Naive thymus-derived CD4-positive, alpha-beta T cell (primary cell): ENCODE results near the gene GALNT14. TPM values are rescaled to one million over a fixed set of nuclear protein-coding genes. Genes with fewer than 3 reads are reported as not detected.

Experiments used
- ATAC-seq: fragments of 150-1000 bp; cut with Tn5 transposase; 2 replicates; pipeline ENCODE4 v1.10.0; 2021; ENCODE audit warnings: mild to moderate bottlenecking, moderate library complexity
- CTCF ChIA-PET: fragments of 350-600 bp; sonication (Branson Sonifier 250); formaldehyde crosslinking; loops from one replicate; lab custom pipeline; 2021; ENCODE audit warnings: antibody characterized with exemption; lab: Charles Lee
- POLR2A ChIA-PET: fragments of 350-600 bp; sonication (Branson Sonifier 250); formaldehyde crosslinking; loops from one replicate; lab custom pipeline; 2021; ENCODE audit warnings: antibody characterized with exemption, inconsistent platforms; lab: Charles Lee
- DNase-seq, 9 donors: peaks; one replicate each; pipeline versions ENCODE4 v3.0.0 to v3.0.0-alpha.2; 2020 to 2022; ENCODE audit warnings: mixed read lengths in 1 of 9
- H3K27ac ChIP-seq: one replicate; pipeline ENCODE4 v1.7.0; 2013; ENCODE audit warnings: mild to moderate bottlenecking, low read depth, low read length, moderate library complexity
- H3K27me3 ChIP-seq, 2 donors: one replicate each; pipeline ENCODE4 v1.7.0; 2013; ENCODE audit warnings: low read length in 2 of 2, mild to moderate bottlenecking in 2 of 2, moderate library complexity in 2 of 2; ENCODE audit not compliant: control insufficient read depth in 2 of 2, insufficient read depth in 2 of 2
- H3K36me3 ChIP-seq, 3 experiments: 1 replicate in 2 of 3; 2 replicates in 1 of 3; pipeline ENCODE4 v1.7.0; 2013; ENCODE audit warnings: low read length in 3 of 3, mild to moderate bottlenecking in 3 of 3, moderate library complexity in 1 of 3; ENCODE audit not compliant: insufficient read depth in 3 of 3, control insufficient read depth in 2 of 3
- H3K4me1 ChIP-seq, 2 donors: one replicate each; pipeline ENCODE4 v1.7.0; 2013; ENCODE audit warnings: low read length in 2 of 2, mild to moderate bottlenecking in 2 of 2, moderate library complexity in 1 of 2; ENCODE audit not compliant: control insufficient read depth in 2 of 2, insufficient read depth in 2 of 2
- H3K4me3 ChIP-seq: 2 replicates; pipeline ENCODE4 v1.7.0; 2013; ENCODE audit warnings: mild to moderate bottlenecking, low read length
- H3K9me3 ChIP-seq, 3 experiments: 1 replicate in 2 of 3; 2 replicates in 1 of 3; pipeline ENCODE4 v1.7.0; 2013; ENCODE audit warnings: low read length in 3 of 3; ENCODE audit not compliant: control insufficient read depth in 2 of 3
- H3K27ac Mint-ChIP-seq, 9 donors: one replicate each; pipeline ENCODE4 v1.8.0; 2020 to 2022; ENCODE audit warnings: mixed read lengths in 9 of 9, mild to moderate bottlenecking in 8 of 9, moderate library complexity in 5 of 9, inconsistent platforms in 2 of 9
- H3K27me3 Mint-ChIP-seq, 5 donors: one replicate each; pipeline ENCODE4 v1.8.0; 2021 to 2022; ENCODE audit warnings: mixed read lengths in 5 of 5, mild to moderate bottlenecking in 1 of 5
- H3K36me3 Mint-ChIP-seq, 5 donors: one replicate each; pipeline ENCODE4 v1.8.0; 2020 to 2022; ENCODE audit warnings: mixed read lengths in 5 of 5, mild to moderate bottlenecking in 3 of 5, inconsistent platforms in 1 of 5
- H3K4me1 Mint-ChIP-seq, 7 donors: one replicate each; pipeline ENCODE4 v1.8.0; 2020 to 2022; ENCODE audit warnings: mixed read lengths in 7 of 7, mild to moderate bottlenecking in 3 of 7, inconsistent platforms in 1 of 7
- H3K4me3 Mint-ChIP-seq, 10 donors: one replicate each; pipeline ENCODE4 v1.8.0; 2020 to 2022; ENCODE audit warnings: mild to moderate bottlenecking in 10 of 10, mixed read lengths in 10 of 10, moderate library complexity in 6 of 10, inconsistent platforms in 2 of 10
- H3K9me3 Mint-ChIP-seq, 11 donors: one replicate each; pipeline ENCODE4 v1.8.0; 2020 to 2022; ENCODE audit warnings: mixed read lengths in 11 of 11, mild to moderate bottlenecking in 4 of 11, inconsistent platforms in 1 of 11, moderate library complexity in 1 of 11
- intact Hi-C, 2 donors: fragments of 100-400 bp; cut with micrococcal nuclease; formaldehyde crosslinking; loops; one replicate each; pipeline ENCODE4 v1.15.1; 2023
- polyA plus RNA-seq, 2 donors: library from polyadenylated mRNA; unstranded; fragments of 300-500 nt; fragmentation: Illumina TruSeq; gene quantifications; one replicate each; pipeline ENCODE4 v1.2.3, GENCODE V29; 2021
- total RNA-seq, 6 experiments: library from RNA in 5 of 6; stranded (reverse) in 5 of 6; gene quantifications; 1 replicate in 5 of 6; 2 replicates in 1 of 6; pipeline ENCODE4 v1.2.3 and lab custom pipeline; 2021 to 2026

The GALNT14 gene
- total and polyA plus RNA-seq, 7 experiments from 2014 or later, result 0.64 to 1.1 TPM; not detected in 5

DNA sequence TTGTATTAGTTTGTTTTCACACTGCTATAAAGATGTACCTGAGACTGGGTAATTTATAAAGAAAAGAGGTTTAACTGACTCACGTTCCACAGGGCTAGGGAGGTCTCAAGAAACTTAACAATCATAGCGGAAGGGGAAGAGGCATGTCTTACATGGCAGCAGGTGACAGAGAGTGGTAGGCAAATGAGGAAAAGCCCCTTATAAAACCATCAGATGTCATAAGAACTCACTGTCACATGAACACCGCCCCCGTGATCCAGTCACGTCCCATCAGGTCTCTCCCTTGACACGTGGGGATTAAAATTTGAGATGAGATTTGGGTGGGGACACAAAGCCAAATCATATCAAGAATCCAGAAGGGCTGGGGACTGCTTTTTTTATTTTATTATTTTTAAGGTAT is 120.0 kb downstream of the GALNT14 start:
- intact Hi-C loops, result no loop called here
- H3K36me3 Mint-ChIP-seq, result no peaks in the 10 kb centered on the region
- peaks cover 0 to 1% (median 0%) of the 10 kb centered on the region in 11 donors for H3K9me3 Mint-ChIP-seq
- H3K27ac ChIP-seq, result no peak overlapping the region
- ChIA-PET POLR2A (no interaction called here), CTCF (no interaction called here)
- H3K4me3 ChIP-seq, result no peak overlapping the region
- H3K27me3 ChIP-seq, result no peaks in the 10 kb centered on the region
- no peaks in the 10 kb centered on the region for H3K4me1 ChIP-seq
- H3K9me3 ChIP-seq, result no peaks in the 10 kb centered on the region
- DNase-seq (no peak), ATAC-seq (no peak)
- H3K27me3 Mint-ChIP-seq, result no peaks in the 10 kb centered on the region
- no peaks in the 10 kb centered on the region for H3K4me1 Mint-ChIP-seq
- no peaks in the 10 kb centered on the region for H3K36me3 ChIP-seq
- H3K4me3 Mint-ChIP-seq, result no peak overlapping the region
- no peak overlapping the region for H3K27ac Mint-ChIP-seq

DNA sequence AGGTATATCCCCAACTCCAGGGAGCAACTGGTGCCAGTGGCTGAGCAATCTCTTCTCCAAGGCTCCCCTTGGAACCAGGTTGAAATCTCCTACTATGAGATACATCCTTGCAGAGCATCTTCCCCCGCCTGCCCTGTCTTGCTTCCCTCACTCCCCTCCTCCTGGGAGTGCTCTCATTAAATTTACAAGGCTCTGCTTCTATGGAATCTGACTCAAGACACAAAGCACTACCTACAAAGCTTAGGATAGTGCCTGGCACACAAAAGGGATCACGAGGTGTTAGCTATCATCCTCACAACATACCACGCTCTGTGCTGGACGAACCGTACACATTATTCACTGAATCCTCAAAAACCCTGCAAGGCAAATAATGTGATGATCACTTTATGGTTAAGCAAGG is 121.6 kb downstream of the GALNT14 start:
- H3K27ac ChIP-seq, result no peak overlapping the region
- Mint-ChIP-seq H3K36me3 (no peaks in the 10 kb centered on the region), H3K4me1 (no peaks in the 10 kb centered on the region), H3K4me3 (no peak overlapping the region), H3K27ac (no peak overlapping the region), H3K27me3 (peaks cover 0 to 4% (median 0%) of the 10 kb centered on the region in 5 donors), H3K9me3 (no peaks in the 10 kb centered on the region)
- ChIA-PET POLR2A (no interaction called here), CTCF (no interaction called here)
- H3K27me3 ChIP-seq, result no peaks in the 10 kb centered on the region
- intact Hi-C loops, result no loop called here
- no peaks in the 10 kb centered on the region for H3K4me1 ChIP-seq
- no peak for ATAC-seq
- H3K9me3 ChIP-seq, result no peaks in the 10 kb centered on the region
- H3K36me3 ChIP-seq, result no peaks in the 10 kb centered on the region
- no peak for DNase-seq
- H3K4me3 ChIP-seq, result no peak overlapping the region

DNA sequence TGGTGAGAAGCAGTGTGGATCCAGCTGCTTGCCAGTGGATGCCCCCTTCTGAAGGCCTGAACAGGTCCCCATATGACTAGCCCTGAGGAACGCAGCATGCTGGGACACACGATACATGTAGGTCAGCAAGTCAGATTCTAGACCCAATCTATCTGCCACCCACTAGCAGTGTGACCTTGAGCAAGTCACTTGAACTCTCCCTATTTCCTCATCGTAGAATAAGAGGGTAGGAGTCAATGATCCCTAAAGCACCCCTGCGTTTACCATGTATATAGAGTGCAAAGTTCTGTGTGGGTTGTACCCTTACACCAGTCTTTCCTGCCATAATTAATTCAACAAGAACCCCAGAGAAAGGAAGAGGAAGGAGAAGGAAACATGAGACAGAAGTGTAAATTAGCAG is 123.7 kb downstream of the GALNT14 start:
- Histone ChIP-seq H3K4me3 (no peak overlapping the region), H3K27me3 (no peaks in the 10 kb centered on the region), H3K9me3 (no peaks in the 10 kb centered on the region), H3K36me3 (no peaks in the 10 kb centered on the region), H3K4me1 (no peaks in the 10 kb centered on the region), H3K27ac (no peak overlapping the region)
- no peaks in the 10 kb centered on the region for H3K36me3 Mint-ChIP-seq
- DNase-seq (no peak), ATAC-seq (no peak)
- no peaks in the 10 kb centered on the region for H3K4me1 Mint-ChIP-seq
- H3K27me3 Mint-ChIP-seq, result peaks cover 0 to 14% (median 9%) of the 10 kb centered on the region in 5 donors
- H3K9me3 Mint-ChIP-seq, result peaks cover 0 to 1% (median 0%) of the 10 kb centered on the region in 11 donors
- ChIA-PET POLR2A (no interaction called here), CTCF (no interaction called here)
- no peak overlapping the region for H3K27ac Mint-ChIP-seq
- intact Hi-C loops, result no loop called here
- H3K4me3 Mint-ChIP-seq, result no peak overlapping the region

DNA sequence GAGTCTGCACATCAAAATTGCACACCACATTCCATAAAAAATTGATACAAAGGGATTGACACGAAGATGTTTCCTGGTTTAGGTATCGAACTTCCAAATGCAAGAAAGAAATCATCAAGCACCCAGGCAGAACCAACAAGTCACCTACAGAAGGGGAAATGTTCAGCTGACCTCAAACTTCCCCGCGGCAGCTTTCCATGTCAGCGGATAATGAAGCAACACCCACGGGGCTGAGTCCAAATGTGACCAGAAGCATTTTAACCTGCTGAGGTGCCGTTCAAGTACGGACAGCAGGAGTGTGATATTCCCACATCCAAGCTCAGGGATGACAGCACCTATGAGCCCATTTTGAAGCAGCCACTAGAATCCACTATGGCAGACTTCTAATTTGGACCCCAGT is 124.9 kb downstream of the GALNT14 start:
- POLR2A ChIA-PET, result no interaction called here

DNA sequence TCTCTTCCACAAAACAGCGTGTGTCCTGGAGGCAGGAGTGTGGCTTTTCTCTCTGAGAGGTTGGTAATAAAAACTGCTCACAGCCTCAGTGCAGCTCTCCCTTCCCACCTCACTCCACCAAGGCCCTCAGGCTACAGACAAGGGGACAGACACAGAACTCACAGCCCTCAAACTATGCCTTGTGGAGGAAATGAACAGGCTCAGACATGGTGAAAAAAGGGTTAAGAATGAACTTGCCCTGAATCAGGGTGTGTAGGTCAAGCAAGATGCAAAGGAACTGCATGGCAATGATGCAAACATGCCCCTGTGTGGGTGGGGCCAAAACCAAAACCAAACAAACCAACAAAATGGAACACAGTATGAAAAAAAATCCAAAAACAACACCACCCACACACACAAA is 125.8 kb downstream of the GALNT14 start:
- Histone ChIP-seq H3K9me3 (no peaks in the 10 kb centered on the region), H3K36me3 (no peaks in the 10 kb centered on the region), H3K27me3 (no peaks in the 10 kb centered on the region), H3K4me3 (no peak overlapping the region), H3K4me1 (no peaks in the 10 kb centered on the region), H3K27ac (no peak overlapping the region)
- POLR2A ChIA-PET, result no interaction called here
- DNase-seq (no peak), ATAC-seq (no peak)
- no peaks in the 10 kb centered on the region for H3K36me3 Mint-ChIP-seq
- no peak overlapping the region for H3K4me3 Mint-ChIP-seq
- H3K4me1 Mint-ChIP-seq, result peaks cover 0 to 2% (median 0%) of the 10 kb centered on the region in 7 donors
- H3K9me3 Mint-ChIP-seq, result peaks cover 0 to 1% (median 0%) of the 10 kb centered on the region in 11 donors
- intact Hi-C loops, result no loop called here
- CTCF ChIA-PET, result no interaction called here
- peaks cover 3 to 21% (median 11%) of the 10 kb centered on the region in 5 donors for H3K27me3 Mint-ChIP-seq
- no peak overlapping the region for H3K27ac Mint-ChIP-seq

More for the DNA sequence above, 124.9 kb downstream of the GALNT14 start:
- Histone ChIP-seq H3K36me3 (no peaks in the 10 kb centered on the region), H3K9me3 (no peaks in the 10 kb centered on the region), H3K27ac (no peak overlapping the region), H3K4me3 (no peak overlapping the region), H3K4me1 (no peaks in the 10 kb centered on the region), H3K27me3 (no peaks in the 10 kb centered on the region)
- Mint-ChIP-seq H3K9me3 (peaks cover 0 to 1% (median 0%) of the 10 kb centered on the region in 11 donors), H3K36me3 (no peaks in the 10 kb centered on the region), H3K27me3 (peaks cover under 1 to 21% (median 11%) of the 10 kb centered on the region in 5 donors), H3K4me3 (no peak overlapping the region), H3K27ac (no peak overlapping the region), H3K4me1 (peaks cover 0 to 2% (median 0%) of the 10 kb centered on the region in 7 donors)
- DNase-seq (no peak), ATAC-seq (no peak)
- CTCF ChIA-PET, result no interaction called here
- intact Hi-C loops, result no loop called here

DNA sequence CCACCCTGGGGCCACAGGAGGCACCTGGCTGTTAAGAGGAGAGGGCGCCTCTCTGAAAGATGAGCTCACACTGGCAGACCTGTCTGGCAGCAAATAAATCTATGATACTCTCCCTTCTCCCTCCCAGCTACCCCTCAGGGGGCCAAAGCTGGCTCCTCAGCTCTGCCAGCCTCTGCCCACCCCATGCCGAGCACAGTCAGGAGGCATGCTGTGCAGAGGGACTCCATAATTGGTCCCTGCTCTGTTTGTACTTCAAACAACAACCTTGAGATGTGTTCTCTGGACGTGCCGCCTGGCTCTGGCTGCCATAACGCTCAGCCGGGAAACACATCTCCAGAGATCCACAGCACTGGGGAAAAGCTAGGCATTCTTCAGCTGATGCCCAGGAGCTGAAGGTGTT is 126.7 kb downstream of the GALNT14 start:
- no peaks in the 10 kb centered on the region for H3K27me3 ChIP-seq
- H3K4me3 ChIP-seq, result no peak overlapping the region
- Mint-ChIP-seq H3K36me3 (no peaks in the 10 kb centered on the region), H3K9me3 (peaks cover 0 to 1% (median 0%) of the 10 kb centered on the region in 11 donors), H3K27me3 (peaks cover 3 to 21% (median 11%) of the 10 kb centered on the region in 5 donors), H3K27ac (no peak overlapping the region), H3K4me3 (no peak overlapping the region), H3K4me1 (peaks cover 0 to 2% (median 0%) of the 10 kb centered on the region in 7 donors)
- no peaks in the 10 kb centered on the region for H3K36me3 ChIP-seq
- DNase-seq (no peak), ATAC-seq (no peak)
- intact Hi-C loops, result no loop called here
- CTCF ChIA-PET, result no interaction called here
- no peak overlapping the region for H3K27ac ChIP-seq
- POLR2A ChIA-PET, result no interaction called here
- H3K9me3 ChIP-seq, result no peaks in the 10 kb centered on the region
- no peaks in the 10 kb centered on the region for H3K4me1 ChIP-seq

DNA sequence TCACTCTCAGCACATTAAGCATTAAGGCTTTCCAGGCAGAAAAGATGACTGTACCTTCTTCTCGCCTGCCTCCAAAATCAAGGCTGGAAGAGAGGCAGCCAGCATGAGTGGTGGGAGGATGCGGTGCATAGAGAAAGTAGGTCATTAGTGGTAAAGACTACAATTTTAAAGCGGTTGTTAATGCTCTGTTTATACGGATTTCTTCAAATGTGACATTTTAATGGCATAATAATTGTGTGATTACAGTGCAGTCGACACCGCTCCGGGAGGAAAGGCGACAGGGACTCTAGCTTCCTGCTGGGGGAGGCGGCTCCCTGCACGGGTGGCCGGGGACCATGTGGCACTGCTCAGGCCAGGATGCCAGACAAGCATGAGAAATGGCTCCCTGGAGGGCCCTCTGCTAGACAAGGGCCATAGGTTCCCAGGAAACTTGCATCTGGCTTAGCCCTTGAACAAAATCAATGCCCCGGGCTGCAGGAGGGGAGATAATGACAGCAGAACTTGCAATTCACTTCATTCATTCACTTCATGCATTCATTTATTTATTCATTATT is 129.6 kb downstream of the GALNT14 start:
- Histone ChIP-seq H3K4me1 (no peaks in the 10 kb centered on the region), H3K36me3 (no peaks in the 10 kb centered on the region), H3K27me3 (no peaks in the 10 kb centered on the region), H3K27ac (no peak overlapping the region), H3K4me3 (no peak overlapping the region), H3K9me3 (no peaks in the 10 kb centered on the region)
- intact Hi-C loops, result no loop called here
- Mint-ChIP-seq H3K27ac (no peak overlapping the region), H3K4me3 (no peak overlapping the region), H3K27me3 (peaks cover 6 to 21% (median 11%) of the 10 kb centered on the region in 5 donors), H3K9me3 (peaks cover 0 to 1% (median 0%) of the 10 kb centered on the region in 11 donors), H3K36me3 (no peaks in the 10 kb centered on the region), H3K4me1 (peaks cover 0 to 2% (median 0%) of the 10 kb centered on the region in 7 donors)
- ATAC-seq (no peak), DNase-seq (no peak)
- POLR2A ChIA-PET, result no interaction called here
- CTCF ChIA-PET, result no interaction called here
